Measurements from ENCODE around the gene PAFAH2.

The PAFAH2 gene

GRCh38 chr1:25997828-25998761 lies at the start of gene PAFAH2:
PAFAH2 (minus strand) TSS chr1:25998063; CDS start chr1:25990816, 7,247 bp downstream.
- DNase-seq (ENCODE audit: low read depth) = peak; percentile 95

DNA sequence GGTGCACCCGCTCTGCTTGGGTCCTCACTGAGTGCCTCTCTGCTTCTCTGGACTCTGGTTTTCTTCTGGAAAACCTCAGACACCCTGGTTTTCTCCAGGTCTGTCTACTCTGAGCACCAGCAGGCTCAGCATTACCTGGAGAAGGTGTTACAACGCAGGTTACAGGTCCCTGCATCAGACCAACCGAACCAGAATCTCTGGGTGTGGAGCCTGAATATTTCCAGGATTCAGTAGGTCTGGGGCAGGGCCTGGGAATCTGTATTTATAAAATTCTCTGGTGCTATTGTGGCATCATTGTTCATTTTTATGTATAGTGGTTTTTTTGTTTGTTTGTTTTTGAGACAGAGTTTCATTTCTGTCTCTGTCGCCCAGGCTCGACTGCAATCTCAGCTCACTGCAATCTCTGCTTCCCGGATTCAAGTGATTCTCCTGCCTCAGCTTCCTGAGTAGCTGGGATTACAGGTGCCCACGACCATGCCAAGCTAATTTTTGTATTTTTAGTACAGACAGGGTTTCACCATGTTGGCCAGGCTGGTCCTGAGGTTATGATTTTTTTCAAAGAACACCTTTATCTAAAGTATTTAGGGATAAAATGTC lies 49.5 kb upstream of the PAFAH2 start:
- DNase-seq (ENCODE audit: low read depth) = no peak

DNA sequence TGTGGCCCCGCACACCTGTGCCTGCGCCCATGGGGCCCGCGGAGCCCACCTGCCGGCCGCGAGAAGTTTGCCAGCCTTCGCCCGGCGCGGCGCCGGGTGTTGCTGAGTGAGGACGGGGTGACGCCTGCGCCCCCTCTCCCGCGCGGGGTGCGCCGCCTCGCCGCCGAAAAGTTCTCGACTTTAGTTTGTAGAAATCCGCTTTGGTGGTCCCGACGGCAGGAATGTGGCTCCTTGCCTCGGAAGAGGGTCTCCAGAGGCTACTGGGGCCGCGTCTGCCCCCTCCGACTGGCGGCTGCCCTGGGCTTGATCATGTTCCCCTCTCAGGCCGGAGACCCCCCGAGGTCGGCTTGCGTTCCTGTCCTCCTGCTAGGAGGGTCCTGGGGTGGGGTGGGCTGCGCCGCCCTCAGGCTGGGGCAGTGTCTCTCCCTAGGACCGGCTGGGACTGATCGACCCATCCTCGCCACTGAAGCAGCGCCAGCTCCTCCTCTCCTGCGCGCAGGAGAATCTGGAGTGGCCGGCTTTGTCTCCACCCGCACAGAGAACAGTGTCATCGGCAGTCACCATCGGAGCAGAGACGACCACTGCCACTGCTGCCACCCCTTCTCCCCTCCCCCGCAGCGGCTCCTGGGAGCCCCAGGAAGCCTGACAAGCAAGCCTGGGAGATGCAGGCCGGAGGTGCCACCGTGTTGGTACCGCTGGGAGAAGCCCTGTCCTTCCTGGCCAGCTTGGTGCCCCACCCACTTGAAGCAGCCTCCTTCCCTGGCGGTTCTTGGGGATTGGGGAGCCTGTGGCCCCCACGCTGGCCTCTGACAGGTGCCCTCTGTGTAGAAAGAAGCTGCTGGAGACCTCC lies 48.6 kb upstream of the PAFAH2 start:
- DNase-seq (ENCODE audit: low read depth) = no peak

- no peak for DNase-seq (ENCODE audit: low read depth)
Measured at GRCh38 chr1:26045722-26046245, 47.9 kb upstream of the PAFAH2 start, which contains the start of gene SLC30A2. SLC30A2 (minus strand) TSS chr1:26046118; CDS start chr1:26045896, 222 bp downstream.

DNA sequence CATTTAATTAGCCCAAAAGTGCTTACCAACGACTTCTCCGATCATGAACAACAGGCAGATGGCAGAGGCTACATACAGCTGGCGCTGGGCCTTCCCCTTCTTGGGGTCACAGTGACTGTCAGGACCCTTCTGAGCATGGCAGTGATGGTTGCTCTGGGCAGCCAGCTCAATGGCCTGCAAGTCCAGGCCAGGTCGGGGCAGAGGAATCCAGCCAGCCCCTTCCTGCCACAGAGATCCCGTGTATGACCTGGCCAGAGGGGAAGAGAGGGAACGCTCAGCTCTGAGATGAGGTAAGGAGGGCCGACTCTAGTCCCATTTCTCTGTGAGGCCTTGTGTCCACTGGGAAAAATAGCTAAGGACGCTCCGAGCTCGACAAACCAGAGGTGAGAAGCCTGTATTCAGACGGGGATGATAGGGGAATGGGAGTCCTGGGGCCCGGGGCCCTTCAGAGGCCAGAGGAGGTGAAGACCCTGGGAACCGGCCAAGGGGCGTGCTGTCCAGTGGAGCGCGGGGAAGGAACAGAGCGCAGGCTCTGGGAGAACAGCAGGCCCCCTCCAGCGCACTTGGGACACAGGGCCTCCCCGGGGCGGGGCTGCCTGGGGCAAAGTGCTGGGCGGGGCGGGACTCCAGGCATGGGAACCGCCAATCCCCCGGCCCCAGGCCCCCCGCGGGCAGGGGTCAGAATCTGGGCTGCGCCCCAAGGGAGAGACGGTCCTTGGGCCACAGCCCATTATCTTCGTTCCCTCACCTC lies 47.3 kb upstream of the PAFAH2 start:
- DNase-seq (ENCODE audit: low read depth) = no peak

DNA sequence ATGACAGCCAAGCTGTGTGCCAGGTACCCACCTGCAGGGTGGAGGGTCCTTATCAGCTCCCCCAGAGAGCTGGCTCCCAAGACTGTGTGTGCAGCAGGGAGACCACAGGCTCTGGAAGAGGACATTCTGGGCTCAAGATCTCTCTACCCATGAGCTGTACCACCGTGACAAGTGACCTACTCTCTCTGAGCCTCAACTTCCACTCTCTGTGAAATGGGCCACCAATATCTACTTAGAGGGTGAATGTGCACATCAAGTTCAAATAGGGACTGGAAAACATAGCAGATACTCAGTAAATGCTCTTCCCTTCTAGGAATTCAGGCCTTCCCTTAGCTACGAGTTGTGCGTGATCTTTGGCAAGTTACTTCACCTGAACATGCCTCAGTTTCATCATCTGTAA lies 46.6 kb upstream of the PAFAH2 start:
- DNase-seq (ENCODE audit: low read depth) = no peak

DNA sequence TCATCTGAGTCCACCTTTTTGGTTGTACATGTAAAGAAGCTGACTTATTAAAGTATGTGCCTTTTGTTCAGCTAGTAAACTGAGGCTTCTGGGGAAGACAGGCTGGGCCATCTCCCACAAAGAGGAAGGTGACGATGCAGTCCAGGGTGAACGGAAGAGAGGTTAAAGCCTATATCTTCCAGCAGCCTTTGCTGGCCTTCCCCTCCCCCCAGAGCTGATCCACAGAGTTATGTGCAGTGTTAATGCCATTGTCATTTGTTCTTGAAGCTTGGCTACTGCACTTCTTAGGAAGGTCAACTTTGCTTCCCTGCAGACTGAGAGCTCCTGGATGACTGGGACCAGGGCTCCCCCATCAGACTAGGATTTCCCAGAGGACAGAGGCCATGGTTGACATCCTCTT lies 45.9 kb upstream of the PAFAH2 start:
- no peak for DNase-seq (ENCODE audit: low read depth)

- no peak for DNase-seq (ENCODE audit: low read depth)
Measured at GRCh38 chr1:26041978-26042377, 44.1 kb upstream of the PAFAH2 start.

- no peak for DNase-seq (ENCODE audit: low read depth)
Measured at GRCh38 chr1:26041401-26041800, 43.5 kb upstream of the PAFAH2 start.

- no peak for DNase-seq (ENCODE audit: low read depth)
Measured at GRCh38 chr1:26038904-26039303, 41.0 kb upstream of the PAFAH2 start.

DNA sequence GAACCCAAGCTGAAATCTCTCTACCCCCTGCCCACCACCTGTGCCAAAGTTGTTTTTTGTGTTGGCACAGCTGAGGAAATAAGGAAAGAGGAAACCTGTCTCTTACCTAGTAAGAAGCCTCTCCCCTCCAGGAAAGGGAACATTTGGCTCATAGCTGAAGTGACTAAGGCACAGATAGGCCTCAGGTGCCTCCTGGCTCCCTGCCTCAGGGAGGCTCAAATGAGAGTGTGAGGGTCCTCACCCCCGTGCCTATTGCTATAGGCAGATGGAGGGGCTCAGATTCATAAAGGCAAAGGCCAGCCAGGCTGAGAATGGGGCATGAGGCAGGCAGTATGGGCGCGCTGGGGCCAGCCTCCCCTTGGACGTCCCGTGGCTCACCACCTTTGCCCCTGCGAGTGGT lies 40.6 kb upstream of the PAFAH2 start:
- DNase-seq (ENCODE audit: low read depth) = no peak

- no peak for DNase-seq (ENCODE audit: low read depth)
Measured at GRCh38 chr1:26037904-26038303, 40.0 kb upstream of the PAFAH2 start.

- DNase-seq (ENCODE audit: low read depth) = no peak
Measured at GRCh38 chr1:26036756-26037281, 39.0 kb upstream of the PAFAH2 start.

- peak; percentile 60 for DNase-seq (ENCODE audit: low read depth)
Measured at GRCh38 chr1:26035959-26036755, 38.3 kb upstream of the PAFAH2 start.

DNA sequence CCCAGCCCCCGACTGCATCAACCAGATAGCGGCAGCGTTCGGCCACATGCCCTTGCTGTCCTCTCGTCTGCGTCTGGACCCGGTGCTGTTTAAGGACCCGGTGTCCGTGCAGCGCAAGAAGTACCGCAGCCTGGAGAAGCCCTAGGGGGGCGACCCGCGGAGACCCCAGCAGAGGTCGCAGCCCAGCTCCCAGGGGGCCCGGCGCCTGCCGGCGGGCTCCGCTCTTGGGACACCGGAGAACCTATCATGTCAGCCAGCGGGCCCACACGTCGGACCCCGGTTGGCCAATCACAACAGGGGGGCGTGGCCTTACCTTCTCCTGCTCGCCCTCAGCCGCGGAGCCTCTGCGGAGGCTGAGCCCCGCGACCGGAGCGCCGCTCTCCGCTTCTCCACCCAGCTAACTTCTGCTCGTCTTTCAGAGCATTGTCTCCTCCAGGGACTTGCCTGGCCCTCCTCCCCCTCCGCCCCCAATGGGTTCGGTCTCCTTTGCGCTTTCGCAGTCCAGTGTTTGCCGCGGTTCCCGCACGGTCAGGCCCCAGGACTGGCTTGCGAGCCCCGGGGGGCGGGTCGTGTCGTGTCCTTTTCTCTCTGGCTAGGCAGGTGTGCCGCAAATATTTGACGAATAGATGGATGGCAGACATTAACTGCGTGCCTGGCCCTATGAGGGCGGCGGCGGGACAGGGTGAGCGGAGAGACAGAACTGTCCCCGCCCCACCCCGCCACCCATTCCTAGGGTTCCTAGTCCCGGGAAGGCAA lies 37.5 kb upstream of the PAFAH2 start:
- peak; percentile 84 for DNase-seq (ENCODE audit: low read depth)

DNA sequence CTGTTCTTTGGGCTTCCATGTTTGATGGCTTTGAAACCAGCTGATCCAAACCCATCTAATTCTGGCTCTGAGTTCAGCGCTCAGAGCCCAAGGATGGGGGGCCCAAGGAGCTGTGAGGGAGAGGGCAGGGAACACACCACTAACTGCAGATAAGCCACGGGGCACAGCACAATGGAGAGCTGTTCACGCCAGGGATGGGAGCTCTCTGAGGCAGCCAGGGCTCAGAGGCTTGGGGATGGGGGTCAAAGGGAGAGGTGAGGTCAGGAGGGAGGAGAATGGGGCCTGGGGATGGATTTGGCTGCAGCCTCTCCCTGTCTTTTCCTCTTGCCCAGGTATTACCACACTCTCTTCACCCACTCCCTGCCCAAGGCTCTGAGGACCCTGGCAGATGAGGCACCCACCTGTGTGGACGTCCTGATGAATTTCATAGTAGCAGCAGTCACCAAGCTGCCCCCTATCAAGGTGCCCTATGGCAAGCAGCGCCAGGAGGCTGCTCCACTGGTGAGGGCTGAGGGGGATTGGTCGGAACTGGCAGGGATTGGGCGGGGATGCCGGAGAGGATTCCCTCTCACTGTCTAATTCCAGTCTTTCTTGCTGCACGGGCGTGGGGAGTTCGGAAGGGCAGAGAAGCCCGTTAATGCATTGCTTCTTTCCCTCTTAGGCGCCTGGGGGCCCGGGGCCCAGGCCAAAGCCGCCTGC lies 36.8 kb upstream of the PAFAH2 start:
- DNase-seq (ENCODE audit: low read depth) = no peak

DNA sequence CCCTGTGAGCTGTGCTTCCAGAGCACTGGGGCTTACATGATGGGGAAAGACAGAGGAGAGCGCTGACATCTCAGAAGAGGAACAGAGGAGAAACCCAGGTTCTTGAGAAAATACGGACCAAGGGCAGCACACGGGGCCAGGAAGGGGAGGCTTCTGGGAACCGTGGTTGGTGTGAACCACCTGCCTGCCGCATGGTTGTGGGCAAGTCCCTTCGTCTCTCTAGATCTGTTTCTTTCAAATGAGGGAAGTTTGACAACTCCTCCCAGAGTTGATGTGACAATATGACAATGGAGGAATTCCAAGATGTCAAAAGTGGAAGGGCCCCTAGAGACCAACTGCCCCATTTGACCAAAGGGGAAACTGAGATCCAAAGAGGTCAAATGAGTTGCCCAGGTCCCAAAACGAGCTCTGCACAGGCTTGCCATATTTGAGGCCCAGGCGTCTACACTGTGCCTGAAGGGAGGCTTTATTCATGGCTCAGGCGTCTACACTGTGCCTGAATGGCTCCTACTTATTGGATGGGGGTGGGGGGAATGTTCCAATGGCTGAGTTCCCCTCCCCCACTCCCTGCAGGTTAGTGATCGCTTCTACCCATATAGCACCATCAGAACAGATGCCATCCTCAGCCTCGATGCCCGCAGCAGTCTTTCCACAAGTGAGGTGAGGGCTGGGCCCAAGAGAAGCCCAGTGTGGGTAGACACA lies 34.9 kb upstream of the PAFAH2 start:
- DNase-seq (ENCODE audit: low read depth) = no peak

GRCh38 chr1:26031611-26032220 lies 33.9 kb upstream of the PAFAH2 start:
- no peak for DNase-seq (ENCODE audit: low read depth)

Measured in stimulated activated CD8-positive, alpha-beta memory T cell treated with anti-CD3 and anti-CD28 coated beads, Interleukin-7, amount 100 ng/mL, for 24 hours (primary cell).